Measurements from ENCODE around the gene PMEPA1. TPM values are rescaled to one million over a fixed set of nuclear protein-coding genes. Genes with fewer than 3 reads are reported as not detected.

Gene PMEPA1
- polyA plus RNA-seq, 2 of the 4 experiments (the other 2 are of a cell fraction), result 131 to 147 TPM

DNA sequence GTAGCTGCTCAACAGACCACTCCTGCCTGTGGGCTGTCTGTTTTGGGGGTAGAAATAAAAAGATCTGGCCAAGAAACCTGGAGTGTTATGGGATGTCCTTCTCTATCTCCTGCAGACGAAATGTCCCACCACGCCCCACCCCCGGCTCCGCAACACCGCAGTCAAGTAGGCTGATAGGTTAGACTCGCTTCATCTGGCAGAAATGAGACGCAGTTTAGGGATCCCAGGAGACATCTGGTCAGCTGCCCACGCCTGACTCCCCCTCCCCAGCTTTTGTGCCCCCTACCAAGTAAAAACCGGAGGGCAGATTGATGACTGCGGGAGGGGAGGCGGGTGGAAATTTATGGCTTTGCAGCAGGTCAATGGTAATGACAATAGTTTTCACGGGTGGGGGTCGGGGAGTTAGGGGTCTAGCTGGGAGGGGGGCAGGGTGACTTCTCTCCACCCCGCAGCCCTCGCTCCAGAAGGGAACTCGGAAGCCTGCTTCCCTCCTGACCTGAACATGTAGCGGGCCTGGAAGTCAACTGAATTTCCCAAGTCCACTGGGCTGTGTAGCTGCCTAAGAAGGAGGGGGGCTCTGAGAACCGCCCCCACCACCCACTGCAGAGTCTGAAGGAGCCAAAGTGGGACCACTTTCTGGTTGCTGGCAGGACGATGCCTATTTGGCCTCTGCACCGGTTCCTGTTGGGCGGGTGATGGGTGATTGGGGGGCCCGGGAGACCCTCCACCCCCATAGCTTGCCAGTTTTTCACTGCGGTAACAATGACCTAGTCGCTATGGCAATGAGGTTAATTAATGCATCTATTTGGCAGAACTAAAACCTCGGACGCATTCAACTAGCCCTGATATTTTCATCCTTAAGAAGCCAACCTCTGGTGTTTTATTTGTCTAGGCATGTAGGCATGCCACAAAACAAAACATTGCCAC lies 25.7 kb downstream of the PMEPA1 start (continued):
- TF ChIP-seq EP300 (IDR thresholded peaks at IDR 0.05), result no peak

GRCh38 chr20:57683287-57683686 lies 26.5 kb downstream of the PMEPA1 start:
- TF ChIP-seq FOSL2 (IDR thresholded peaks at IDR 0.05) (no peak), FOSL2 (CRISPR knock-in tag; IDR thresholded peaks at IDR 0.05) (no peak), ELK1 (IDR thresholded peaks at IDR 0.05; ENCODE audit: low read depth, low read length) (no peak), BHLHE40 (IDR thresholded peaks at IDR 0.05; ENCODE audit: low read depth, low read length) (no peak), POLR2AphosphoS2 (conservative IDR thresholded peaks at IDR 0.05; ENCODE audit: low read length) (peak; percentile 31; the same call in 1 of the 2 replicates), HOXB5 (CRISPR knock-in tag; IDR thresholded peaks at IDR 0.05) (no peak)
- Histone ChIP-seq H3K27ac (peak overlapping the region in 1 of 2 experiments; percentile 20; a peak in 1 of 6 replicates), H3K9me3 (no peaks in the 10 kb centered on the region), H3K4me3 (no peak overlapping the region), H3K4me1 (peaks cover 100% of the 10 kb centered on the region), H3K4me2 (no peak overlapping the region)
- no peak for ATAC-seq
- WGBS (ENCODE audit: missing lambda C conversion rate), result 89% methylated on average over 7 of the region's 7 CpGs
- DNase-seq (ENCODE audit: low read depth in 1 of 2, low spot score in 1 of 2), result no peak
- FAIRE-seq, result no peak
- POLR2A ChIA-PET, result no interaction called here
- CTCF ChIA-PET, result interaction anchor here (0.6 to 3.4 kb wide), 8 partner anchors 18 to 1405 kb away, joined by 3 to 13 read pairs (median 4); no protein-coding TSS in a partner anchor

DNA sequence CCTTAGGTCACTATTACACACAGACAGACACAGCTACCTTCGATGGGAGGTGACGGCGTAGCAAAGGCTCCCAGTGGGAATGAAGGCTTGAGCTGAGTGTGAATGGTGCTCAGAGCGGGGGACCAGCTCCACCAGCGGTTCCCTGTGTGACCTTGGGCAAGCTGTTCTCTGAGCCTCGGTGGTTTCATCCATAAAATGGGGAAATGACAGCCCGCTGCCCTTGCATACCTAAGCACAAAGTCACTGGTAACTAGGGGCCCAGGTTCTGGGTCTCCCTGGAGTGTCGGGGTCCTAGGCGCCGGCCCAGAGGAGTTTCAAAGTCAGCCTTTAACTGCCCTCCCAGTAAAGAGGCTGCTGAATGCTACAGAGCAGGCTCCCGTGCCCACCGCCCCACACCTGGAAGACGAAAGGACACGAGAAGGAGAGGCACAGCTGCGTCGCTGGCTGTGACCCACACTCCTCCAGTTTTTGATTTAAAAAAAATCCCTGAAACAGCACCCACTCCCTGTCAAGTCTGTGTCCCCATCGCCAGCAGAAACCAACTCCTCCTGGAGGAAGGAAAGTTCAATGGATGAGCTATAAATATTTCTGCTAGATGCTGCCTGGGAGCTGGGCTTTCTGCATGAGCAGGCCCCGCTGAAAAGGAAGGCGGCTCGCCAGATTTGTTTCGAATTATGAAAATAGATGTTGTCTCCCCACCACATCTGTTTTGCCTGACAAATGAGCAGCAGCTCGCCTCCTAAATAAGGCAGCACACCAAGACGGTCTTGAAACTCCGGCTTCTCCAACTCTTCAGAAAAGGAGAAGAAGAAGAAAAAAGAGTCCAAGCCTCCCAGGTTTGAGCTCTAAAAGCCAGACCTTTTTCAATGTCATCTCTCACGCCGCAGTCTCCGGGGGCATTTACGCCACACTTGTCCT lies 27.4 kb downstream of the PMEPA1 start:
- ATAC-seq (no peak), FAIRE-seq (no peak), DNase-seq (ENCODE audit: low read depth in 1 of 2, low spot score in 1 of 2) (no peak)
- H3K4me1 ChIP-seq, result peaks cover 100% of the 10 kb centered on the region
- 94% methylated on average over 27 of the region's 28 CpGs for WGBS (ENCODE audit: missing lambda C conversion rate)
- no peaks in the 10 kb centered on the region for H3K9me3 ChIP-seq
- no peak overlapping the region for H3K4me3 ChIP-seq
- ChIA-PET POLR2A (interaction anchor here (1.0 kb wide), 1 partner anchor 17 kb away, joined by 3 read pairs; no protein-coding TSS in a partner anchor), CTCF (interaction anchor here (0.8 to 3.4 kb wide), 8 partner anchors 10 to 1405 kb away, joined by 3 to 19 read pairs (median 4); no protein-coding TSS in a partner anchor)
- no peak overlapping the region; the same call in 2 of the 3 replicates for H3K4me2 ChIP-seq
- TF ChIP-seq HEYL (CRISPR knock-in tag; IDR thresholded peaks at IDR 0.05), result no peak
- no peak for TF ChIP-seq HES2 (IDR thresholded peaks at IDR 0.05)
- TF ChIP-seq ATOH8 (CRISPR knock-in tag; IDR thresholded peaks at IDR 0.05; ENCODE audit: low read depth), result no peak
- TF ChIP-seq SMC3 (IDR thresholded peaks at IDR 0.05), result no peak
- TF ChIP-seq HMGXB4 (CRISPR knock-in tag; IDR thresholded peaks at IDR 0.05; ENCODE audit: borderline replicate concordance), result no peak
- TF ChIP-seq NPAS2 (CRISPR knock-in tag; IDR thresholded peaks at IDR 0.05; ENCODE audit: borderline replicate concordance), result no peak
- TF ChIP-seq, protein P1, sequence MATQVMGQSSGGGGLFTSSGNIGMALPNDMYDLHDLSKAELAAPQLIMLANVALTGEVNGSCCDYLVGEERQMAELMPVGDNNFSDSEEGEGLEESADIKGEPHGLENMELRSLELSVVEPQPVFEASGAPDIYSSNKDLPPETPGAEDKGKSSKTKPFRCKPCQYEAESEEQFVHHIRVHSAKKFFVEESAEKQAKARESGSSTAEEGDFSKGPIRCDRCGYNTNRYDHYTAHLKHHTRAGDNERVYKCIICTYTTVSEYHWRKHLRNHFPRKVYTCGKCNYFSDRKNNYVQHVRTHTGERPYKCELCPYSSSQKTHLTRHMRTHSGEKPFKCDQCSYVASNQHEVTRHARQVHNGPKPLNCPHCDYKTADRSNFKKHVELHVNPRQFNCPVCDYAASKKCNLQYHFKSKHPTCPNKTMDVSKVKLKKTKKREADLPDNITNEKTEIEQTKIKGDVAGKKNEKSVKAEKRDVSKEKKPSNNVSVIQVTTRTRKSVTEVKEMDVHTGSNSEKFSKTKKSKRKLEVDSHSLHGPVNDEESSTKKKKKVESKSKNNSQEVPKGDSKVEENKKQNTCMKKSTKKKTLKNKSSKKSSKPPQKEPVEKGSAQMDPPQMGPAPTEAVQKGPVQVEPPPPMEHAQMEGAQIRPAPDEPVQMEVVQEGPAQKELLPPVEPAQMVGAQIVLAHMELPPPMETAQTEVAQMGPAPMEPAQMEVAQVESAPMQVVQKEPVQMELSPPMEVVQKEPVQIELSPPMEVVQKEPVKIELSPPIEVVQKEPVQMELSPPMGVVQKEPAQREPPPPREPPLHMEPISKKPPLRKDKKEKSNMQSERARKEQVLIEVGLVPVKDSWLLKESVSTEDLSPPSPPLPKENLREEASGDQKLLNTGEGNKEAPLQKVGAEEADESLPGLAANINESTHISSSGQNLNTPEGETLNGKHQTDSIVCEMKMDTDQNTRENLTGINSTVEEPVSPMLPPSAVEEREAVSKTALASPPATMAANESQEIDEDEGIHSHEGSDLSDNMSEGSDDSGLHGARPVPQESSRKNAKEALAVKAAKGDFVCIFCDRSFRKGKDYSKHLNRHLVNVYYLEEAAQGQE (IDR thresholded peaks at IDR 0.05), result no peak
- no peak for TF ChIP-seq ESRRA (IDR thresholded peaks at IDR 0.05; ENCODE audit: borderline replicate concordance, low read length)
- TF ChIP-seq CBX8 (IDR thresholded peaks at IDR 0.05), result no peak
- TF ChIP-seq HDAC2 (IDR thresholded peaks at IDR 0.05), result no peak
- TF ChIP-seq, protein P2, sequence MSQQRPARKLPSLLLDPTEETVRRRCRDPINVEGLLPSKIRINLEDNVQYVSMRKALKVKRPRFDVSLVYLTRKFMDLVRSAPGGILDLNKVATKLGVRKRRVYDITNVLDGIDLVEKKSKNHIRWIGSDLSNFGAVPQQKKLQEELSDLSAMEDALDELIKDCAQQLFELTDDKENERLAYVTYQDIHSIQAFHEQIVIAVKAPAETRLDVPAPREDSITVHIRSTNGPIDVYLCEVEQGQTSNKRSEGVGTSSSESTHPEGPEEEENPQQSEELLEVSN (IDR thresholded peaks at IDR 0.05; ENCODE audit: borderline replicate concordance, low read depth), result no peak
- no peak for TF ChIP-seq CHD4 (IDR thresholded peaks at IDR 0.05; ENCODE audit: borderline replicate concordance)
- TF ChIP-seq, protein P3, sequence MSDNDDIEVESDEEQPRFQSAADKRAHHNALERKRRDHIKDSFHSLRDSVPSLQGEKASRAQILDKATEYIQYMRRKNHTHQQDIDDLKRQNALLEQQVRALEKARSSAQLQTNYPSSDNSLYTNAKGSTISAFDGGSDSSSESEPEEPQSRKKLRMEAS (IDR thresholded peaks at IDR 0.05), result no peak
- no peak for TF ChIP-seq CHD2 (IDR thresholded peaks at IDR 0.05; ENCODE audit: low read length, partially characterized antibody)
- no peak for TF ChIP-seq FOXS1 (CRISPR knock-in tag; IDR thresholded peaks at IDR 0.05)
- TF ChIP-seq MAFK (IDR thresholded peaks at IDR 0.05; ENCODE audit: partially characterized antibody), result no peak
- peak overlapping the region in 1 of 2 experiments; percentile 48; a peak in 2 of 6 replicates for H3K27ac ChIP-seq

Data from A549 (cell line).